Mesendoderm (in vitro differentiated cells): ENCODE results near the gene BNC1.

Experiments used
- DNase-seq: peaks from one replicate; pipeline ENCODE4 v3.0.0; 2013
- H2AK5ac ChIP-seq: 2 replicates; pipeline ENCODE4 v1.6.1; 2013; ENCODE audit warnings: low read length, inconsistent platforms
- H2BK120ac ChIP-seq: 2 replicates; pipeline ENCODE4 v1.6.1; 2013; ENCODE audit warnings: low read depth, mild to moderate bottlenecking, low read length, moderate library complexity, mixed read lengths
- H2BK15ac ChIP-seq: replicated peaks from 2 replicates; pipeline ENCODE4 v1.6.1; 2013; ENCODE audit warnings: low read depth, mild to moderate bottlenecking, moderate library complexity
- H2BK5ac ChIP-seq: 2 replicates; pipeline ENCODE4 v1.6.1; 2013; ENCODE audit warnings: low read length, inconsistent platforms
- H3K18ac ChIP-seq: 2 replicates; pipeline ENCODE4 v1.6.1; 2013; ENCODE audit warnings: mild to moderate bottlenecking, low read length, mixed read lengths
- H3K23ac ChIP-seq: one replicate; pipeline ENCODE4 v1.6.1; 2013; ENCODE audit warnings: low read length
- H3K27ac ChIP-seq: 2 replicates; pipeline ENCODE4 v1.5.1; 2013; ENCODE audit warnings: low read depth, mild to moderate bottlenecking, inconsistent platforms, low read length, moderate library complexity
- H3K27me3 ChIP-seq: 2 replicates; pipeline ENCODE4 v1.6.1; 2013; ENCODE audit warnings: low read length, control low read depth, mild to moderate bottlenecking, inconsistent platforms; ENCODE audit not compliant: insufficient read depth, poor library complexity
- H3K36me3 ChIP-seq: 2 replicates; pipeline ENCODE4 v1.6.1; 2013; ENCODE audit warnings: low read length, inconsistent platforms; ENCODE audit not compliant: control insufficient read depth, insufficient read depth
- H3K4ac ChIP-seq: one replicate; pipeline ENCODE4 v1.6.1; 2013; ENCODE audit warnings: low read depth, mild to moderate bottlenecking, low read length, moderate library complexity
- H3K4me1 ChIP-seq: 2 replicates; pipeline ENCODE4 v1.6.1; 2013; ENCODE audit warnings: low read depth, low read length, inconsistent platforms; ENCODE audit not compliant: control insufficient read depth
- H3K4me2 ChIP-seq: 2 replicates; pipeline ENCODE4 v1.6.1; 2013; ENCODE audit warnings: low read length
- H3K4me3 ChIP-seq: 2 replicates; pipeline ENCODE4 v1.5.1; 2013; ENCODE audit warnings: mild to moderate bottlenecking, low read length
- H3K56ac ChIP-seq: one replicate; pipeline ENCODE4 v1.6.1; 2013; ENCODE audit warnings: low read length
- H3K79me1 ChIP-seq: 2 replicates; pipeline ENCODE4 v1.6.1; 2013; ENCODE audit warnings: low read length, inconsistent platforms
- H3K79me2 ChIP-seq: 2 replicates; pipeline ENCODE4 v1.6.1; 2013; ENCODE audit warnings: mild to moderate bottlenecking, low read length; ENCODE audit not compliant: control insufficient read depth, insufficient read depth
- H3K9ac ChIP-seq: 2 replicates; pipeline ENCODE4 v1.6.1; 2013; ENCODE audit warnings: low read length, inconsistent platforms
- H4K5ac ChIP-seq: one replicate; pipeline ENCODE4 v1.6.1; 2013; ENCODE audit warnings: low read length
- H4K8ac ChIP-seq: one replicate; pipeline ENCODE4 v1.6.1; 2013; ENCODE audit warnings: low read depth, mild to moderate bottlenecking, control low read depth, low read length, moderate library complexity
- WGBS: extraction: QIAGEN DNeasy Blood & Tissue Kit; methylation state at CpG from one replicate; pipeline ENCODE4 v1.1.7; 2013; ENCODE audit warnings: low lambda C conversion rate, missing lambda C conversion rate; ENCODE audit not compliant: insufficient coverage; ENCODE audit errors: extremely low coverage; 5-methylcytosine and 5-hydroxymethylcytosine counted together

Gene BNC1

DNA sequence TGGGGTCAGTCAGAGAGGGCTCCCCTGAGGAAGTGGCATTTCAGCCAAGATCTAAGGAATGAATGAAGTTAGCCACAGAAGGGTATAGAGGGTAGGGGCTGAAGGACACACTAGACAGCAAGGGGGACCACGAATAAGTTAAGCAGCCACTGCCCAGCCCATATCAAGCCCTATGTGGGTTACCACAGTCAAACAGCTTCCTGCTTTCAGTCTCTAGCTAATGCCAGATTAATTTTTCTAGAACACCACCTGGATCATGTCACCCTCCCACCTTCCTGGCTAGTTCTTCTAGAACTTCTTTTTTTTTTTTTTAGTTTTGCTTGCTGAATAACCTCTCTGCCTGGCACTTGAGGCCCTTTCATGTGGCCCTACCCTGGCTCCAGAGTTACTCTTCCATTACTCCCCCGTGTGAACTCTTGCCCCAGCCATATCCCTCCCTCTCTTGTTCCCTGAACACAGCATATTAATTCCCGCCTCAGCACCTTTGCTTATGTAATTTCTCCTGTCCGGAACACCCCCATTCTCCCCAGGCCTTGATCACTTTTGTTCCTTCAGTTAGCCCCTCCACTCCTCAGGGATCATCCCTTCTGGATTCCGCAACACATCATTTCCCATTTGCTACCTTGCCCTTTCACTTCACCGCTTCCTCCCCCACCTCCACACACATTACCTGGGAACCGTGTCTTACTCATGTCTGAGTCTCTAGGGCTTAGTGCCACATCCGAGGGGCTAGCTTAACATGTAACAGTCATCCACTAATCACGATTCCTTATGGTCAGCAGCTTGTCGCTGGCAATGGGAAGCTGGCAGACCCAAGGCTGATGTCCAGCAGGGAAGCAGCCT lies 20.6 kb upstream of the BNC1 start:
- no peaks in the 10 kb centered on the region for H3K79me2 ChIP-seq
- H3K4me1 ChIP-seq: peaks cover 4% of the 10 kb centered on the region
- no peak overlapping the region for H2BK15ac ChIP-seq
- no peak overlapping the region for H3K56ac ChIP-seq
- no peak overlapping the region for H2AK5ac ChIP-seq
- H3K4ac ChIP-seq: no peak overlapping the region
- no peaks in the 10 kb centered on the region for H3K36me3 ChIP-seq
- H3K18ac ChIP-seq: no peak overlapping the region
- no peak overlapping the region for H4K8ac ChIP-seq
- H3K23ac ChIP-seq: no peak overlapping the region
- H4K5ac ChIP-seq: no peak overlapping the region
- no peaks in the 10 kb centered on the region for H3K27me3 ChIP-seq
- no peak overlapping the region for H3K9ac ChIP-seq
- no peak for DNase-seq
- no peak overlapping the region for H2BK5ac ChIP-seq
- WGBS: no CpG with 5 or more reads among the region's 10 CpGs
- no peak overlapping the region for H3K4me3 ChIP-seq
- H2BK120ac ChIP-seq: no peak overlapping the region
- no peak overlapping the region for H3K4me2 ChIP-seq
- no peak overlapping the region for H3K27ac ChIP-seq
- no peaks in the 10 kb centered on the region for H3K79me1 ChIP-seq

DNA sequence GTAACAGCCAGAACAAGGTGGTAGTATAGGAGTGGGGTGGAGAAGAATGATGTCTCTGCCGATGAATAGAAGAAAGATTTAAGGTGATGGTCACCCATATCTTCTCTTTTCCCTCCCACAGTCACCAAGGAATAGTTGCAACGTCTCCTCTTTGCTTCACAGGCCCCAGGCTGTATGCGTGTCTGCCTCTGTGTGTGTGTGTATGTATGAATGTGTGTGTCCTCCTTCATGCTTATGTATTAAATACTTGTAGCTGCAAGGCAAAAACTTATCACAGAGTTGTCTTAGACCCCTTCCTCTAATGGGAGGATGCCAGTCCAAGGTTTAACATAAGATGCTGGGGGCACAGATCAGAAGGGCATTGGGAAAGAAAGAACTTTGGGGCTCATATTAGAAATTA lies 19.1 kb upstream of the BNC1 start:
- no CpG with 5 or more reads among the region's 3 CpGs for WGBS
- no peak overlapping the region for H2BK120ac ChIP-seq
- no peak overlapping the region for H3K4ac ChIP-seq
- H3K23ac ChIP-seq: no peak overlapping the region
- no peak overlapping the region for H3K4me2 ChIP-seq
- H3K4me1 ChIP-seq: peaks cover 4% of the 10 kb centered on the region
- no peaks in the 10 kb centered on the region for H3K79me1 ChIP-seq
- H2BK5ac ChIP-seq: no peak overlapping the region
- no peak overlapping the region for H3K27ac ChIP-seq
- no peak overlapping the region for H2AK5ac ChIP-seq
- H2BK15ac ChIP-seq: no peak overlapping the region
- H3K27me3 ChIP-seq: no peaks in the 10 kb centered on the region
- H4K8ac ChIP-seq: no peak overlapping the region
- no peak overlapping the region for H3K56ac ChIP-seq
- no peak overlapping the region for H3K9ac ChIP-seq
- no peak overlapping the region for H4K5ac ChIP-seq
- no peaks in the 10 kb centered on the region for H3K79me2 ChIP-seq
- no peak overlapping the region for H3K18ac ChIP-seq
- H3K4me3 ChIP-seq: no peak overlapping the region
- no peak for DNase-seq
- no peaks in the 10 kb centered on the region for H3K36me3 ChIP-seq

DNA sequence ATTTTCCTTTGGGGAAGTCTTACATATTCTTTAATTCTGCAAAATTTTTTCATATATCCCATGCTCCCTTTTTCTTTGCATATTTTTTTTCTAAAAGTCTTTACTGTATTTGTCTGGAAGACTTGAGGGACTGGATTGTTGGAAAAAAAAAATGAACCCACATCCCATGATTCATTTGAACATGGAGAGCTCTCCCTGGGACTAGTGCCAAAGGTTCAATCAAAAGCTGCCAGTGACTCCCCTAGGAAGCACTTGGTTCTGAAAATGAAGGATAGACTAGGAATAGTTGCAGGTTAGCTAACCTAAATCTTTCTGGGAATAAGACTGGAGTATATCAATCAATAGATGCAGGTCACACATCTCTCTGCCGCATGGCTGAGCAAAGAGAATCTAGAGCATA lies 16.4 kb upstream of the BNC1 start:
- Histone ChIP-seq H3K9ac (no peak overlapping the region), H3K23ac (no peak overlapping the region), H3K79me1 (no peaks in the 10 kb centered on the region), H3K56ac (no peak overlapping the region), H3K4me3 (no peak overlapping the region), H3K4me1 (peaks cover 4% of the 10 kb centered on the region), H3K4ac (no peak overlapping the region), H2AK5ac (no peak overlapping the region), H3K36me3 (no peaks in the 10 kb centered on the region), H2BK5ac (no peak overlapping the region), H4K8ac (no peak overlapping the region), H4K5ac (no peak overlapping the region), H3K27ac (no peak overlapping the region), H3K18ac (no peak overlapping the region), H3K4me2 (no peak overlapping the region), H3K27me3 (no peaks in the 10 kb centered on the region), H2BK15ac (no peak overlapping the region), H3K79me2 (no peaks in the 10 kb centered on the region), H2BK120ac (no peak overlapping the region)
- WGBS: no CpG with 5 or more reads among the region's 1 CpG
- DNase-seq: no peak

DNA sequence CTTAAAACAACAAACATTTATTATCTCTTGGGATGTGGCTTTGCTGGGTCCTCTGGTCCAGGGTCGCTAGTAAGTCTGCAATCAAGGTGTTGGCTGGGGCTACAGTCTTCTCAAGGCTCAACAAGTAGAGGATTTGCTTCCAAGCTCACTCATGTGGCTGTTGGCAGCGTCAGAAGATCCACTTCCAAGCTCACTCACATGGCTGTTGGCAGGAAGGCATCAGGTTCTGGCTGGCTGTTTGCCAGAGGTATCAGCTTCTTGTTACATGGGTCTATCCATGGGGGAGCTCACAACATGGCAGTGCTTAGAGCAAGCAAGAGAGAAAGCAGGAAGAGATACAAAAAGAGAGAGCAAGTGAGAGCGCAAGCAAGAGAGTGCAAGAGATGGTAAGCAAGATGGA lies 15.0 kb upstream of the BNC1 start:
- WGBS: no CpG with 5 or more reads among the region's 3 CpGs
- H3K56ac ChIP-seq: no peak overlapping the region
- H2BK15ac ChIP-seq: no peak overlapping the region
- H3K79me2 ChIP-seq: no peaks in the 10 kb centered on the region
- no peak overlapping the region for H3K27ac ChIP-seq
- no peak overlapping the region for H3K4ac ChIP-seq
- H3K27me3 ChIP-seq: no peaks in the 10 kb centered on the region
- H2BK5ac ChIP-seq: no peak overlapping the region
- H3K36me3 ChIP-seq: no peaks in the 10 kb centered on the region
- H3K4me2 ChIP-seq: no peak overlapping the region
- H3K9ac ChIP-seq: no peak overlapping the region
- H3K23ac ChIP-seq: no peak overlapping the region
- no peaks in the 10 kb centered on the region for H3K4me1 ChIP-seq
- peak; percentile 25 for DNase-seq
- H2BK120ac ChIP-seq: peak overlapping the region; percentile 21
- H3K4me3 ChIP-seq: no peak overlapping the region
- no peak overlapping the region for H4K8ac ChIP-seq
- H4K5ac ChIP-seq: no peak overlapping the region
- no peak overlapping the region for H2AK5ac ChIP-seq
- H3K79me1 ChIP-seq: no peaks in the 10 kb centered on the region
- H3K18ac ChIP-seq: no peak overlapping the region

DNA sequence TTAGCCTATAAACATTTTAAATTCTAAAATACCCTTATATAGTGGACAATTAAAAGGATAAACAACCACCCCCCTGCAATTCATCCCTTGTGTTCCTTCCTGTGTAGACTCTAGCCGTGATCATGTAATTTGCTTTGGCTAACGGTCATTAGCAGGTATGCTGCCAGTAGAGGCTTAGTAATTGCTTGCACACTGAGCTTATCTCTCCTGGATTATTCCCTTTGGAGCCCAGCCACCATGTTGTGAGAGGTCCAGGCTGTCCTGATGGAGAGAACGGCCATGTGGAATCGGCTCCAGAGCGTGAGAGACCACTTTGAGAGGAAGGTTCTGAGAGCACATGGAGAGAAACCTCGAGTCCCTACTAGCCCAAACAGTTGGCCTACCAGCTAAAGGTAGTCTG lies 11.0 kb upstream of the BNC1 start:
- Histone ChIP-seq H3K36me3 (no peaks in the 10 kb centered on the region), H2AK5ac (no peak overlapping the region), H3K23ac (no peak overlapping the region), H4K5ac (no peak overlapping the region), H3K27me3 (no peaks in the 10 kb centered on the region), H3K79me2 (no peaks in the 10 kb centered on the region), H3K79me1 (no peaks in the 10 kb centered on the region), H3K56ac (no peak overlapping the region), H3K27ac (no peak overlapping the region), H3K4me1 (no peaks in the 10 kb centered on the region), H2BK5ac (no peak overlapping the region), H3K9ac (no peak overlapping the region), H3K4me3 (no peak overlapping the region), H3K4ac (no peak overlapping the region), H3K4me2 (no peak overlapping the region), H2BK15ac (no peak overlapping the region), H3K18ac (no peak overlapping the region), H2BK120ac (no peak overlapping the region), H4K8ac (no peak overlapping the region)
- WGBS: no CpG with 5 or more reads among the region's 6 CpGs
- DNase-seq: peak; percentile 12

DNA sequence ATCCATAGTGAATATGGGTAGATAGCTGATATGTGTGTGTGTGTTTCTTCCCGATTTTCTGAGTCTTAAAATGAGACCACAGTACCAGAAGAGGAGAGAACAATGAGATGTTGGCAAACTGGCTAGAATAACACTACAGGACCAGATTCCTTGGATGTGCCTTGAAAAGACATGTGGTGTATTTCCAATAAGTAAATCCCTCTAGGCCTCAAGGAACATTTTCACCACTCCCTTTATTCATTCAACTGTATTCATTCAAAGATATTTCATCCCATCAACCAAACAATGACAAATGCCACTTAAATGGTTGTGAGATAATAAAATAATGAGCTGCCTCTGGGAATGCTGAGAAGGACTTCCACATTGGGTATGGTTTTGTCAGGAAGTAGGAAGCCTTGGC lies 8.7 kb upstream of the BNC1 start:
- no peak for DNase-seq
- Histone ChIP-seq H3K4me1 (no peaks in the 10 kb centered on the region), H3K79me2 (no peaks in the 10 kb centered on the region)

More for the DNA sequence above, 8.7 kb upstream of the BNC1 start:
- Histone ChIP-seq H2BK5ac (no peak overlapping the region), H3K4me2 (no peak overlapping the region), H3K23ac (no peak overlapping the region), H4K5ac (no peak overlapping the region), H3K56ac (no peak overlapping the region), H2BK15ac (no peak overlapping the region), H3K79me1 (no peaks in the 10 kb centered on the region), H3K27me3 (no peaks in the 10 kb centered on the region), H3K9ac (no peak overlapping the region), H3K36me3 (no peaks in the 10 kb centered on the region), H2AK5ac (no peak overlapping the region), H2BK120ac (no peak overlapping the region), H3K4me3 (no peak overlapping the region), H3K18ac (no peak overlapping the region), H3K4ac (no peak overlapping the region), H4K8ac (no peak overlapping the region), H3K27ac (no peak overlapping the region)
- no CpG with 5 or more reads among the region's 1 CpG for WGBS
